ENCODE measurements around the gene ARPC3.

- TF ChIP-seq POLR2AphosphoS5 (IDR thresholded peaks at IDR 0.05; ENCODE audit: borderline replicate concordance, low read depth, low read length) (no peak), EZH2 (IDR thresholded peaks at IDR 0.05) (no peak)
Observed at GRCh38 chr12:110426406-110426805, 23.7 kb downstream of the ARPC3 start.
